NT2/D1 (cell line): ENCODE measurements around the gene POLR1B.

ENCODE experiments used
- SUZ12 ChIP-seq: IDR thresholded peaks from 2 replicates; pipeline ENCODE4 v1.6.1; 2011; ENCODE audit not compliant: insufficient read length, insufficient read depth; ENCODE audit errors: extremely low read depth
- YY1 ChIP-seq: IDR thresholded peaks from 2 replicates; pipeline ENCODE4 v1.6.1; 2011; ENCODE audit not compliant: insufficient read length, insufficient read depth

GRCh38 chr2:112518807-112519206, 23.5 kb upstream of the POLR1B start:
- no peak for TF ChIP-seq SUZ12
- TF ChIP-seq YY1, result no peak
